ENCODE results near the gene PLAAT2.
"Not testable (repeated sequence)": the region's sequence is repeated elsewhere in the genome, so short reads cannot be mapped to it uniquely, and the experiment has no call there.

PLAAT2 gene

GRCh38 chr11:63547061-63547460 is 16.1 kb downstream of the PLAAT2 start:
- no peak for DNase-seq

GRCh38 chr11:63543711-63544110 is 19.5 kb downstream of the PLAAT2 start:
- DNase-seq = no peak

- not testable (repeated sequence) for DNase-seq
These were observed 20.7 kb downstream of the PLAAT2 start for GRCh38 chr11:63542506-63542905.

- DNase-seq = peak; percentile 52
These were observed 25.7 kb downstream of the PLAAT2 start for GRCh38 chr11:63537293-63538101.

- peak; percentile 41 for DNase-seq
These were observed 26.4 kb downstream of the PLAAT2 start, which contains the start of gene PLAAT4 for GRCh38 chr11:63536669-63537292. Gene PLAAT4 (plus strand): TSS chr11:63536808. CDS start chr11:63536869, 61 bp downstream.

GRCh38 chr11:63535734-63536133 is 27.4 kb downstream of the PLAAT2 start:
- no peak for DNase-seq

GRCh38 chr11:63534895-63535461 is 28.2 kb downstream of the PLAAT2 start:
- no peak for DNase-seq

GRCh38 chr11:63534076-63534475 is 29.1 kb downstream of the PLAAT2 start:
- DNase-seq = no peak

GRCh38 chr11:63532799-63533475 is 30.2 kb downstream of the PLAAT2 start:
- DNase-seq = no peak

- DNase-seq = no peak
These were observed 31.1 kb downstream of the PLAAT2 start for GRCh38 chr11:63532117-63532516.

- not testable (repeated sequence) for DNase-seq
These were observed 31.9 kb downstream of the PLAAT2 start for GRCh38 chr11:63531074-63531792.

GRCh38 chr11:63530021-63530420 is 33.2 kb downstream of the PLAAT2 start:
- DNase-seq = no peak

GRCh38 chr11:63529373-63529772 is 33.8 kb downstream of the PLAAT2 start:
- not testable (repeated sequence) for DNase-seq

GRCh38 chr11:63528729-63529278 is 34.4 kb downstream of the PLAAT2 start:
- DNase-seq = not testable (repeated sequence)

- not testable (repeated sequence) for DNase-seq
These were observed 35.0 kb downstream of the PLAAT2 start for GRCh38 chr11:63528156-63528555.

- DNase-seq = no peak
These were observed 35.5 kb downstream of the PLAAT2 start for GRCh38 chr11:63527667-63528066.

GRCh38 chr11:63523151-63523550 is 40.0 kb downstream of the PLAAT2 start:
- no peak for DNase-seq

GRCh38 chr11:63521896-63522295 is 41.3 kb downstream of the PLAAT2 start:
- no peak for DNase-seq

GRCh38 chr11:63520606-63521170 is 42.5 kb downstream of the PLAAT2 start:
- DNase-seq = no peak

GRCh38 chr11:63518548-63518947 is 44.6 kb downstream of the PLAAT2 start:
- no peak for DNase-seq

- DNase-seq = no peak
These were observed 46.0 kb downstream of the PLAAT2 start for GRCh38 chr11:63517156-63517555.

GRCh38 chr11:63516109-63516508 is 47.1 kb downstream of the PLAAT2 start:
- DNase-seq = no peak
